ENCODE results near the gene HDGF.

Gene HDGF

DNA sequence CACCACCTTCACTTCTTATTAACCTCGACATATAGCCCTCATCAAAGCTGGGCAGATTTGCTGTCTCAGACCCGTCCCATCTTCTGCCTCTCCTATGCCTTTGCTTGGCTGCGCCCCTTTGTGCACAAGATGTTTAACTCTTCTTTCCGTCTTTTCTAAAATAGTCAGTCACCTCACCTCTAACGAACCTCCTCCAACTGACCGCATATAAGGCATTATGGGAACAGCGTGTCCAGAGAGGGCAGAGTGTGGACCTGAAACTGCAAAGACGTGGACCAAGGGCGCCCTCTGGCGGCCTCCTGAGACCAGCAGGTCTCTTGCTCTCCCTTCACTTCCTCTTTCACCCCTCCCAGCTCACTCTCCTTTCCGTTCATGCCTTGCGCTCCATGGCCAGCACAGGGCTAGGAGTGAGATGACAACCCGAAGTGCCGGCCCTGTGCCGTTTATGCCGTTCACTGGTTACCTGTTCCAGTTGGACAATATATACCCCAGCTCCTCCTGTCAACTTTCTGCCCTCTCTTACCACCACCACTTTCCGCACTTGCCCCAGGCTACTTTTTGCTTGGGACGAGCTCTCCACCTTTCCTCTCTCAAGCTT is 25.7 kb downstream of the HDGF start:
- DNase-seq (ENCODE audit: low read depth in 3 of 3): peak; percentile 53 to 61 (median 57)

DNA sequence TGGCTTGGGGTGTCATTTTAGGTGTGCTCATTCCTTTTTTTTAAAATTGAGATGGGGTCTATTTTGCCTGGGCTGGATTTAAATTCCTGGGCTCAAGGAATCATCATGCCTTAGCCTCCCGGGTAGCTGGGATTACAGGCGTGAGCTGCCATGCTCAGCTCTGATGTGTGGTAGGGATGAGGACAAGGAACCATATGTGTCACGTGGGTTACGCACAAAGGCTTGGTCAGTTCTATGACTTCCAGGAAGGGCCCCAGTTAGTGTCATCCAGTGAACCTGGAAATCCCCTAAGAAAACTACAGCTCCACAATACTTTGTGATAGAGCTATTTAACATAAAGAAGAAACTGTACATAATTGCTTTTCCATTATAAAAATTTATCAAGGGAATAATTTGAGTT is 29.9 kb downstream of the HDGF start:
- no peak for DNase-seq (ENCODE audit: low read depth in 3 of 3)

DNA sequence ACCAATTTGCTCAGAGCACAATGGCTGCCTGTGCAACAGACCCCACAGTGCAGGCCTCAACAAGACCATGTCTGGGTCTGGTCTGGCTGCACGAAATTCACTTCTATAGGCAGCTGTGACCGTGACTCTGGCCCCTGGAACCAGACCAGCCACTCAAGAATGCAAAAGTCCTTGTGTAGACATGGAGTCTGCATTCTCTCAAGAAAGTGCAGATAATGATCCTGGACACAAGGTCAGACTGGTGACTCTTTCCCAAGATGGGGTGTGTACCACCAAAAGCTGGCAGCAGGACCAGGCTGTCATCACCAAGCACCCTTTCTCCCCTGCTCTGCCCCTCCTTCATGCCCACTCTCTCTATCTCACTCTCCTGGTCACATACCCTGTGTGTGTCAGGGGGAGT is 30.3 kb downstream of the HDGF start:
- DNase-seq (ENCODE audit: low read depth in 3 of 3): no peak

DNA sequence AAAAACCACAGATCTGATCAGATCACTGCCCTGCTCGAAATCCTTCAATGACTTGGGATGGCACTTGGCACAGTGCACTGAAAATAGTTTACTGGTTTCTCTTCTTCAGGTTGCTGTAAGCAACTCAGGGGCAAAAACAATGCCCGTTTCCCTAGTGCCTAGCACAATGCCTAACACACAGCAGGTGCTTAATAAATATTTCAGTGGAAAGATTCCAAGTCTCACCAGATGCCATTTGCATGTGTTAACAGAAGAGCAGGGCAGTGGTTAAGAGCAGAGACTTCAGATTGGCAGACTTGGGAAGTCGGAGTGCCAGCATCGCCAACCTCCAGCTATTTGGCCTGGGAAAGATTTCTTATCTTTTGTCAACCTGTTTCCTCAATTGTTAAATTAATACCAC is 34.1 kb downstream of the HDGF start:
- DNase-seq (ENCODE audit: low read depth in 3 of 3): no peak

DNA sequence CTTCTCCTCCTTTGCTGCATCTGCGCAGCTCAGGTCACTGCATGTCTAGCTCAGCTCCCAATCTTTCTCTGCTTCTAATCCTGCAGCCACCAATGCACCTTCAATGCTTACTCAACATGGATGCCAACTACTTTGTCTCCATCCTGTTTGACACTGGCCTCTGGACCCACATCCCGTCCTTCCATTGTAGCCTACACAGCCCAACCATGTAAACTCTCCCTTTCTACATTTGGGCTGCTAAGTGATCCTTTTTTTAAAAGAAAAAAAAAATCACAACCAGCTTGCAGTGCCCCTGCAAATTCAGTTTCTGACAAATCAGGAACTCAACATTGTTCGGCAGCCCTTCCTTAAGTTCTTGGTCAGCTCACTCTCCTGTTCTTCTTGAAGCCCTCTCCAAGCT is 36.6 kb downstream of the HDGF start:
- DNase-seq (ENCODE audit: low read depth in 3 of 3): no peak

DNA sequence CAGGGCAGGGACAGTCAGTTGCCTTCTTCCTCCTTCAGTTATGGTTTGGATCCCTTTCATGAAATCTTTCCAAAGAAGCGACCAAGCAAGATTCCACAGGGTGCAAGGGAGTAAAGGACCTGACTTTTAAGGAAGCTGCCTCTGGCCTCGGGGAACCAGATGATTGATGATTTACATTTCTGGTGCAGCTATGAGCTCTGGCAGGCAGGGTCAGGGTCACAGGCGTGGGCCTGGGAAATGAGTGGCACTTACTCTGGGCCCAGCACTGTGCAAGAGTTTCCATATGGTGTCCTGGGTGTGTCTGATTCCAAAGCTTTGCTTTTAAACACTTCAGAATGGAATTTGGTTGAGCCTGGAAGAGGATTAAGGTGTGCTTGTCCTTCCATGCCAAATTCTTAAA is 38.8 kb downstream of the HDGF start:
- DNase-seq (ENCODE audit: low read depth in 3 of 3): no peak

DNA sequence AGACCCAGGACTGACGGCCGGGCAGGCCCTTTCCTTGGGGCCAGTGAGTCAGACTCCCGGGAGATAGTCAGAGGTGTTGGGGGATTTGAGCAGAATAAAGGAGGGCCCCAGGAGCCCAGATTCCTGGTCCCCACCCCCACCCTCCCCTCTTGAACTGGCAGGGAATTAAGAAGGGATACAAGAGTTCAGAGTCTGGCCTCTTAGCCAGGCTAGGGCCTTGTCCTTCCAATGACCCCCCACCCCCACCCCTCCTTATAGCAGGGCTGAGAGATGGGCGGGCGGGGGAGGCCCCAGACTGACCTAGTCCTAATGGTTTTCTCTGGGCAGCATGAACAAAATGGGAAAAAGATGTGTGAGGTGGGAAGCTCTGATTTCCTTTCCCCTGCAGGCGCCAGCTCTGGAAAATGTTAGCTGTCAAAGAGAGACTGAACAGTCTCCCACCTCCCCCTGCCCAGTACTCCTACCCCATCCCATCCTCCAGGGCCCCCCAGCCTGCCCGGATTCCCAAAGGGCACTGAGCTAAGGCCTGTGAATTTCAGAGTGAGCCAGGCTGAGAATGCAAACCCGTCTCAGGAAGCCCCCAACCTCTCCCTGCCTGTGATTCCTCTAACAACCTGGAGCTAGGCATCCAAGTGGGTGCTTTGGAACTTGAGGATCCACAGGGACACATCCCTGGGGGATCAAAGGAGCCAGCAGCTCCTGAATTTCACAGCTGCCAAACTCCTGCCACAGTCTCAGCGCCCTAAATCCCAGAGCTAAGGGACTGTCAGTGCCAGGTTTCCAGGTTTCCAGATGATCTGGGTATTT is 40.3 kb downstream of the HDGF start:
- DNase-seq (ENCODE audit: low read depth in 3 of 3): no peak

DNA sequence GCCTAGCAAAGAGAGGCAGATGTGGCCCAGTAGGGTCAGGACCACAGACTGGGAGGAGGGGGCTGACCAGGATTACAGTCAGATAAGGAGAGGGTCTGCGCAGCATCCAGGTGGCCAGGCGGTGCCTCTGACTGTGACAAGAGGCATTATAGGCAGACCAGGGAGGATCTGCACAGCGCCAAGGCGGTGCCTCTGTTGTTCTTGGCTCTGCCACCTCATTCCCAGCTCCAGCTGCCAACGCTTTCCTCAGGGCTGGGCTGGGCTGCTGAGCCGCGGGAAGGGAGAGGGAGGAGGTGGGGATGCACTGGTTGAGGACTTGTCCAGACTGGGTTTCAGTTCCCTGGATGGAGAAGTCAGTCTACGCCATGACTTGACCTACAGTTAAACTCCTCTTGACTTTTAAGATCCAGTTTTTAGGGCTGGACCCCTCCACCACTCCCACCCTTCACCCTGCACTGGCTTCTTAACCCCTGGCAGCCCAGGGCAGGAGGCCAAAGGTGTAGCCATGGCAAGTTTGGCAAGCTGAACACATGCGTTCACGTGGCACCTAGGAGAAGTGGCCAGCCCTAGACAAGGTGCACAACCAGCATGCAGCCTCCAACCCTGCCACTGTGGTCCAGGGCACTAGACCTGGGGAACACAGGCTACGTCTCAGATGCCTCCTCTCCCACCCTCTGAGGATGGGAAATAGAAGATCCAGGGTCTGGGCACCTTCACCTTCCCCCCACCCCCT is 41.6 kb downstream of the HDGF start:
- DNase-seq (ENCODE audit: low read depth in 3 of 3): no peak

DNA sequence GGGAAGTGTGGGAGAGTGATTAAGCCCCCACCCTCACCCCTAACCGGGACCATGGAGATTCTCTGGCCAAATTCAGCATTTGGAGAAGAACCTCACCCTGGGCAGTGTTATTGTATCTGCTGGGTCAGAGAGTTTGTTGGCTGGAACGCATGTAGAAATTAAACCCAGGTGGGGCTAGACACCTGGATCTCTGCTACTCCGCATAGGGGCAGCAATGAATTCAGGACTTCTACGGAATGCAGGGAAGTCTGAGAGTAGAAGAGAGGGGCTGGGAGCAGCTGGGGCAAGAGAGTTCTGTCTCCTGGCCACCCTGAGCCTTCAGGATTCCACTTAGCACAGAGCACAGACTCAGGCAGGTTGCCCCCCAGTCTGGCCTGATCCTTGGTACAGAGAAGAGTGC is 42.4 kb downstream of the HDGF start:
- DNase-seq (ENCODE audit: low read depth in 3 of 3): no peak

DNA sequence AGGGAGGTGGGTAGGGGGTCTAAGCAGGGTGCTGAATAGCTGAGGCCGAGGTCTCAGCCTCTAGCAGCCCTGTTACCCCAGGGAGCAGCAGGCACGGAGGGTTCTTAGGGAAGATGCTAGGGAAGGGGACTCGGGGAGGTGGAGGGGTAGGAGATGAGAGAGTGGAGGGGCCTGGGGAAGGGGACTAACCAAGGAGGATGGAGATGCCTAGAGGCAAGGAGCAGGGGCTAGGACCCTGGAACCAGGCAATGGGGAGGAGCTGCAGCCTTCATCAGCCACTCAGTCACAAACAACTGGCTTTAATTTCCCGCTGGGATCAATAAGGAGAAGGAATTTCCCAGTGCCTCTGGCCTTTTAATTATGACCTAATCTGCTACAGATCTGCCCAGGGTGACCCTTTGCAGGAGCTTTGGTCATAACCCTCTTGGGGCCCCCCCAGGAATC is 43.2 kb downstream of the HDGF start:
- DNase-seq (ENCODE audit: low read depth in 3 of 3): no peak

DNA sequence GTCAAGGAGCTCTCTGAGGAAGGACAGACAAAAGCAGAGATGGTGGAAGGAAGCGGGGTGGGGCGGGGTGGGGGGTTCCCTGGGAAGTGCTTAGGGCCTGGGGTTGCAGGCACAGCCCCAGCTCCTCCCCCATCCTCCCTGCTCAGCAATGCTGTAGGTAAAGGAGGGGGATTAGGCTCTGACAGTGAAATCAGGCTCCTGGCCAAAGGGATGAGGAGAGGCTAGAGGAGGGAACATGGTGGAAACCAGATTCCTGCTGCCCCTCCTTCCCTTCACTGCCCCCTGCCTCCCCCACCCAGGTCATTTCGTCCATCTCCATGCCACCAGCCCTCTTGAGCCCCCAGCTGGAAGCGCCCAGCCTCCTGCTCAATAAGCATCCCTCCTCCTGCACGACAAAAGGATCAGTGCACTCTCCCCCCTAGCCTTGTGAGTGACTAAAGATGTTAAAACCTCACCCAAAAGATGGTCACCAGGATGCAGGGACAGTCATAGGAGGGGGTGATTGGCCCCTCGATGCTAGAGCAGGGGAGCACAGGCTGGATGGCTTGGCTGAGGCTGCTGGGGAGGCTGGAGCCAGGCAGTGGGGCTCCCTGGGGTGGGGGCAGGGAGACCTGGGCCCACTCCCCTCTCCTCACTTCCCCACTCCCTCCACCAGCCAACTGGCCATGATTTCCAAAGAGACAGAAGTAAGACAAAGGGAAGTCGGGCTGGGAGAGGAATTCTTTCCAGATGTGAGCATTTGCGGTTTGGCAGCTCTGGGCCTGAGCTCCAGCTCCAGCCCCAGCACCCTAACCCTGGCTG is 43.9 kb downstream of the HDGF start:
- no peak for DNase-seq (ENCODE audit: low read depth in 3 of 3)

DNA sequence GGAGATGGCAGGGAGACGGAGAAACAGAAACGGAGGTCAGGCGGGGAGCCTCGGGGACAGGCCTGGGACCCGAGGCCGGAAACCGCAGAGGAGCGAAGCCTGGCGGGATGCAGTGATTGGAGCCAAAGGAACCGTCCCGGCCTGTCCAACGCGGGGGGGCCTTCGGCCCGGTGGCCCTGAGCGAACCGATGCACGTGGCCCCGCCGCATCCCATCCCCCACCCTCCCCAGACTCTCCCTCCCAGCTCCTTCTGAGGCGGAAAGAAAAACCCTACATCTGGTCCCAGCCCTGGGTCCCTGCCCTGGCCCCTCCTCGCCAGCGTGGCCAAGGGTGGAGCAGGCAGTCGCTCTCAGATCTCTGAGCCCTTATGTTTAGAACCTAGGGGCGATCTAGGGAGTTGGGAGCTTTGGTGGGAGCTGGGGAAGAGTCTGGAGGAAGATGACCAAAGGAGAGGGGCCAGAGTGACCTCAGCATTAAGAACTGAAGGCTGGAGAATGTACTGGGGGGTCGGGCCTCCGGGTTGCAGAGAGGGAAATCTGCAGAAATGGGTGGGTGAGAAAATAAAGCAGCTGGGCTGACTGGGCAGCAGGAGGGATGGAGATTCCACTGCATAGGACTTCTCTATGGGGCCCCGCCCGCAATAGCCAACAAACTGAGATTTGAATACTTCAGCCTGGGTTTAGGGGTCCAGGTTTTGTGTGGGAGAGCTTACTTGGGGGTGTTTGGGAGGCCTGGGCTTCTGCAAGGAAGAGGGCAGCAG is 44.6 kb downstream of the HDGF start:
- DNase-seq (ENCODE audit: low read depth in 3 of 3): no peak

DNA sequence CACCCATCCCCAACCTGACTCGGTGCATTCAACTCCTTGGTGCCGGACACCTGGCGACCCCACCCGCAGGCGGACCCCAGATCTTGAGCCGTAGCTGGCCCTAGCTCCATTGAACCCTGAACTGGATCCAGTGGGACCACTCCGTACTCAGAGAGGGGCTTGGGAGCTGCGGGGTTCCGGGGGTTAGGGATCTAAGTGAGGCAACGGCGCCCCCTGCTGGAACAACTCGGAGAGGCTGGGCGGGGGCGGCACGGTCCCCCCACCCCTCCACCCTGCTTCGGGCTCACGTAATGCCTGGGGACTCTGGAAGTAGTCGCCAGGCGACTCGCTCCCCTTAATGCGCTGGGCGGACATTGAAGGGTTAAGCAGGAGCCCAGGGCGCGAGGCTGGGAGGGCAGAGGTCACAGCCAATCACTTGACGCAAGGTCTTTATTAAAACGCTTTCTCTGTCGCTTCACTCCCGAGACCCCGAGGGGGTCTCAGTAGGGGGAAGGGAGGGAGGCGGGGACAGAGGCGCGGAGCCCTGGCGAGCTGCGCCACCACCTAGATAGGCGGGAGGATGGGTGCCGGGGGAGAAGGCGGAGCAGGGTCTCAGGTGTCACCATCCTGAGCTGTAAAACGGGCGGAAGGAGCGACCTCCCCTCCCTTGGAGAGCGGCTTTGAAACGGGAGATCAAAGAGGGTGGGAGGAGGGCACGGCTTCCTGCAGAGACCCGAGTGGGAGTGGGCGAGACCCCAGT is 45.4 kb downstream of the HDGF start:
- DNase-seq (ENCODE audit: low read depth in 3 of 3): peak; percentile 51 to 60 (median 59)

DNA sequence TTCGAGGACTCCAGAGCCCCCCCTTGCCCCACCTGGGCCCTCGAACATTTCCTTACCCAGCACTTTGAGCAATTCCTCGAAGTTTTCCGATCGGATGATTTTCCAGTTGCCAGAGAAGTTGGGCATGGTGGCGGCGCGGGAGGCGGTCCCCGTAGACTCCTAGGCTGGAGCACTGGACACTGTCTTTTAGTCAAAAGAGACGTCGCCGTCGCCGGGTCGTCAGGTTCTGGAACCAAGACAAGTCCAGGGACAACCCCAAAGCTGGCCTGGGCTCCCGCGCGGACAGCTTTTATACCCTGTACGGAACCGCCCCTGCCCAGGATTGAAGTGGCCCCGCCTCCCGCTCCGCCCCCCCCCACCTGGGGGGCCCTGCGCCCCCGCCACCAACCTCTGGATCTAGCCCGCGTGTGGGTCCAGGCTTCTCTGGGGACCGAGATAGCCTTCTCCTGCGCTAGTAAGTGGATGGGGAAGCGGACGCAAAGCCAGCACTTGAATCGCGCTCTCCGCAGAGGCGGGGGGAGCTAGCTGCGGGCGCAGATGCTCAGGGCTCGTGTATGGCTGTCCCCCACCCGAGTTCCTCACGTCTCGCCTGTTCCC is 46.1 kb downstream of the HDGF start, which contains the start of gene CRABP2:
Gene CRABP2, minus strand, starts transcription at position 263 of the 597 bp plus-strand sequence. Its CDS starts 137 bp downstream, at position 126.
- no peak for DNase-seq (ENCODE audit: low read depth in 3 of 3)

DNA sequence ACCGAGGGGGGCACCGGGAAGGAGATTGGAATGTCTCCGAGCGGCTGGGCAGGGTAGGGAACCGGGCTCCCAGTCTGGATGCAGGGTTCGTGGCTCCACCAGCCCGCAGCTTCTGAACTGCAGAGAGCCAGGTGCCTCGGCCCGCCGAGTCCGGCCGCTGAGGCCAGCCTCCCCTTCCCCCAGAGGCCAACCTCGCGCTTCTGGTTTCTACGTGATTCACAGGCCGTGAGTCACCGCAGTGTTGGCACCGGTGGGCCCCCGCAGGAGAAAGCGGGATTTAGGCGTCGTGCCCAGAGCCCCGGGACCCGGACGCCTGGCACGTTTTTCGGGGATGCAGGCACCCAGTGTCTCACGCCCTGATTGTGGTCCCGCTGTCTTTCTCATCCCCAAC is 46.5 kb downstream of the HDGF start:
- DNase-seq (ENCODE audit: low read depth in 3 of 3): peak in 1 of 3 experiments; percentile 33

DNA sequence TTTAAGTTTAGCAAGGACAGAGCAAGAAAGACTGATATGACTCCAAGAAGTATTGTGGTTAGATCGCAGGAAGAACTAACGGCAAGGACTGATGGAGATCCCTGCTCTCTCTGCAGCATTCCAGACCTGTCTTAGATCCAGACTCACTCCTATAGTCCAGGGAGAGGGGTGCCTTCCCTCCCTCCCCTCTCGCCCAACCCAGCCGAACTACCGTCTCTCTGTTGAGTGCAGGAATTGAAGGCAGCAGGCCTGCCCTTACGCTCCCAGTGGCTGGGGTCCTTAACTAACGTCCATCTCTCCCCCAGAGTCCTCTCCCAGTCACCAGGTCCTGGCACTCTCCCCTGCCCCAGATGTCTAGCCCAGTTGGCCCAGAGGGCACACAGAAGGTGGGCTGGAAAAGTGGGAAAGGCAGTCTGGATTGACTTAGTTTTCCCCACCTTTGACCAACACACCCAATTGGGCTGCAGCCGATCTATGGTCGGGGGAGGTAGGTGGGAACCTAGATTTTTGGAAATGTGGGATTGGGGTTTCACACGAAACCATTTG is 47.2 kb downstream of the HDGF start:
- no peak for DNase-seq (ENCODE audit: low read depth in 3 of 3)

DNA sequence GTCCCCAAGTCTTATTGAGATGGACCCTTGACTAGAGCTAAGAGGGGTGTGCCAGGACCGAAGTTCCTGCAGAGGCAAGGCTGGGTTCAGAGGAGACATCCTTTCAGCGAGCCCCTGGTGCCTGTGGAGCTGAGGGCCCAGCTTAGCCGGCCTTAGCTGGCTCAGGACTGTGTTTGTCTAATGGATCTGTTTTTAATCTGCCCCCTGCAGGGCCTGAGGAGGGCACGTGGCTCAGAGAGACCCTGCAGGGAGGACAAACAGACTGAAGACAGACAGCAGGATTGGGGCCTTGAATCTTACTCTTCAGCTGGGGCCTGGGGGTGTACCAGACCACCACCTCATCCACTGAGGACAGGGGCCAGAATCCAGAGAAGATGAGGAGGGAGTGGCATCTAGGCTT is 47.7 kb downstream of the HDGF start:
- DNase-seq (ENCODE audit: low read depth in 3 of 3): no peak

DNA sequence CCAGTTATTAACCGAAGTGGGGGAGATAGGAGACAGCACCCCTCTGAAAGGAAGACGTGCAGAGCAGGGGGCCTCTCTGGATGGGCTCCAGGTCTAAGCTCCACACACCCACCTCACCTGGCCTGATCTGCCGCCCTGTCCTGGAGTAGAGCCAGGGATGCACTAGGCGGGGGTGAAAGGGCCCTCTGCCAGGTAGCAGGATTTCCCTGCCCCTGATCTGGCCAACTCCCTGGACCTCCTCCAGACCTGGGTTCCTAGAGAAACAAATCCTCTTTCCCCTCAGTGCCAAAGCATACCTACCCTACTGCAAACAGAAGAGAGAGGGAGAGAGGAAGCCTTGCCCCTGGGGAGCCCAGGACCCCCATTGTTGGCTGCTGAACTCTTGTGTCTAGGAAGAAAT is 48.1 kb downstream of the HDGF start:
- no peak for DNase-seq (ENCODE audit: low read depth in 3 of 3)

DNA sequence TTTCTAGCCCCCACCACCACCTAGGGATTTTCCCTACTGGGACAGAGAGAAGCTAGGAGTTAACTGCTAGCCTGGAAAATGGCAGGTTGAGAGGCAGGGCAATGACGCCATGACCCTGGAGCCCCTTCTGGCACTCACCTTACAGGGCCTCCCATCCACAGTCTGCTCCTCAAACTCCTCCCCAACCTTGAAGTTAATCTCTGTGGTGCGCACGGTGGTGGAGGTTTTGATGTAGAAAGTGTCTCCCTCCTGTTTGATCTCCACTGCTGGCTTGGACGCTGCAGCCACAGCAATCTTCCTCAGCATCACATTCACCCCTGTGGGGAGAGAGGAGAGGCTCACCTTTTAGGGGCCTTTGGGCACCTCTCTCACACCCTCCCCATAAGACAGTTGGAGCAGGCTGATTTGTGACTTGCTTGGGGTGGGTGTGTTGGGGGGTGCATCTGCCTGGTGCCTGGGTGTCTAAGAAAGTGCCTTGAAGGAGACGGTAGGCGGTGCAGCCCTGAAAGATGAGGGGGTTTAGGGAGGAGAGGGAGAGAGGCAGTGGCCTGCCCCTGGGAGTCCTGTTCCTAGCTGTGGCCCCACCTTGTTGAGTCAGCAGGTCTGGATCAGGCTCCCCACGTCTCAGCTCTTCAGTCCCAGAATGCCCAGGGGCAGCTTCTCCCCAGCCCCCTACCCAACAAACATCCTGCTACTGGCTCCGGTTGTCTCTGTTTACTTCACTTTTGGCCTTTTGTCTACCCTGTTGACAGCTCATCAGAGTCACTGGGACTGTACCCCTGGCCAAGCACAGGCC is 50.5 kb downstream of the HDGF start:
- DNase-seq (ENCODE audit: low read depth in 3 of 3): no peak

All from stimulated activated CD4-positive, alpha-beta T cell treated with anti-CD3 and anti-CD28 coated beads, TNF-alpha, amount 100 ng/mL, for 4 hours (primary cell).